ENCODE data around the gene UBXN6. TPM values are rescaled to one million over a fixed set of nuclear protein-coding genes. Genes with fewer than 3 reads are reported as not detected.

The UBXN6 gene
- total and polyA plus RNA-seq, 2 of the 8 experiments (the other 6 are each of a cell fraction or from before 2014, with no cell fraction given) = 28.0 to 43.8 TPM

DNA sequence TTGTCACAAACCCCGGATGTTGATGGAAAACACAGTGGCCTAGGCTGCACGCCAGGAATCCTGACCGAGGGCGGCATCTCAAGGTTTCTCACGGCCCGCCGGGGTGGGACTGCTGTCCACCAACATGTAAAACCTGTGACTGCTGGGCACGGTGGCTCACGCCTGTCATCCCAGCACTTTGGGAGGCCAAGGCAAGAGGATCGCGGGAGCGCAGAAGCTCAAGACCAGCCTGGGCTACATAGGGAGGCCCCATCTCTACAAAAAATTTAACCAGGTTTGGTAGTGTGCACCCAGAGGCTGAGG, 49.5 kb upstream of the UBXN6 start:
- Histone ChIP-seq H4K5ac (ENCODE audit: insufficient read length, low read depth, low read length) (no peak overlapping the region), H4K20me1 (replicated peaks in 1 of 2; ENCODE audit: control insufficient read depth in 1 of 2, insufficient read depth in 2 of 2, low read length in 2 of 2) (peaks cover 16 to 29% of the 10 kb centered on the region in 2 experiments), H2AFZ (ENCODE audit: low read length) (no peak overlapping the region), H3K4me3 (ENCODE audit: extremely low read depth in 1 of 4, insufficient read depth in 2 of 4, low read depth in 3 of 4, low read length in 4 of 4) (no peak overlapping the region), H4K91ac (replicated peaks; ENCODE audit: insufficient read length, low read length) (no peak overlapping the region), H3K79me2 (ENCODE audit: control insufficient read depth in 1 of 2, insufficient read depth in 2 of 2, low read length in 2 of 2) (no peaks in the 10 kb centered on the region), H2BK120ac (replicated peaks; ENCODE audit: low read depth, low read length) (no peak overlapping the region), H3K27ac (ENCODE audit: low read depth, low read length) (no peak overlapping the region), H3K79me1 (ENCODE audit: low read depth, low read length) (peaks cover 2% of the 10 kb centered on the region; the same call in 1 of the 2 replicates), H3K4me2 (ENCODE audit: insufficient read depth in 1 of 2, low read depth in 2 of 2, low read length in 2 of 2) (no peak overlapping the region), H3K4me1 (replicated peaks in 1 of 4; ENCODE audit: control insufficient read depth in 3 of 4, insufficient read depth in 4 of 4, low read length in 3 of 4) (no peaks in the 10 kb centered on the region), H2BK12ac (ENCODE audit: low read depth, low read length) (no peak overlapping the region), H3K18ac (ENCODE audit: extremely low read depth, low read length) (no peak overlapping the region), H3K23me2 (ENCODE audit: low read depth, low read length) (no peaks in the 10 kb centered on the region), H3K14ac (ENCODE audit: insufficient read length) (no peak overlapping the region), H2BK5ac (ENCODE audit: low read depth, low read length) (no peak overlapping the region), H3K4ac (replicated peaks; ENCODE audit: insufficient read length, low read depth, low read length) (no peak overlapping the region), H3K23ac (ENCODE audit: insufficient read length) (no peak overlapping the region), H2BK20ac (ENCODE audit: low read length) (no peak overlapping the region), H3K56ac (replicated peaks; ENCODE audit: insufficient read length, low read depth, low read length) (no peak overlapping the region), H2BK15ac (ENCODE audit: low read length) (no peak overlapping the region), H3K27me3 (replicated peaks in 1 of 4; ENCODE audit: control insufficient read depth in 3 of 4, extremely low read depth in 1 of 4, insufficient read depth in 3 of 4, low read length in 3 of 4) (peaks cover 2 to 26% (median 21%) of the 10 kb centered on the region in 4 experiments; a peak in 6 of 7 replicates), H2AK5ac (ENCODE audit: low read depth, low read length) (no peak overlapping the region), H3K9ac (replicated peaks in 1 of 4; ENCODE audit: extremely low read depth in 1 of 4, low read depth in 3 of 4, low read length in 3 of 4) (no peak overlapping the region), H3K9me3 (ENCODE audit: insufficient read depth in 2 of 2, low read depth in 1 of 2, low read length in 1 of 2) (no peaks in the 10 kb centered on the region), H4K8ac (ENCODE audit: extremely low read depth, insufficient read depth, low read length) (no peak overlapping the region), H3K36me3 (ENCODE audit: control insufficient read depth in 2 of 4, insufficient read depth in 4 of 4, low read length in 3 of 4) (peaks cover 0 to 21% (median 5%) of the 10 kb centered on the region in 4 experiments; a peak in 5 of 8 replicates)
- WGBS, 2 experiments (ENCODE audit: extremely low coverage in 1 of 2, insufficient coverage in 1 of 2, insufficient read length in 1 of 2, insufficient replicate concordance in 2 of 2, low coverage in 1 of 2, low lambda C conversion rate in 2 of 2, missing lambda C conversion rate in 1 of 2) = 92% methylated on average over 12 of the region's 12 CpGs; no CpG with 5 or more reads in 1 of the 2 experiments
- no peak for TF ChIP-seq ZNF274 (IDR thresholded peaks at IDR 0.05; ENCODE audit: borderline replicate concordance, extremely low read depth, low read length)
- no peak for TF ChIP-seq CBX5 (IDR thresholded peaks at IDR 0.05; ENCODE audit: low read depth, low read length)
- no peak for TF ChIP-seq YY1 (IDR thresholded peaks at IDR 0.05; ENCODE audit: low read depth, low read length)
- TF ChIP-seq GTF2F1 (IDR thresholded peaks at IDR 0.05; ENCODE audit: borderline replicate concordance, low read depth, low read length) = no peak
- no peak for TF ChIP-seq HDAC6 (IDR thresholded peaks at IDR 0.05; ENCODE audit: low read depth, low read length)
- TF ChIP-seq SAP30 (IDR thresholded peaks at IDR 0.05; ENCODE audit: insufficient read depth, insufficient replicate concordance, low read length) = no peak
- TF ChIP-seq CHD2 (IDR thresholded peaks at IDR 0.05; ENCODE audit: low read length) = no peak
- no peak for TF ChIP-seq CTBP2 (IDR thresholded peaks at IDR 0.05; ENCODE audit: borderline replicate concordance, insufficient read depth, insufficient read length, low read length)
- TF ChIP-seq RFX5 (IDR thresholded peaks at IDR 0.05; ENCODE audit: borderline replicate concordance, low read depth, low read length) = no peak
- no peak for TF ChIP-seq EP300 (IDR thresholded peaks at IDR 0.05; ENCODE audit: borderline replicate concordance in 1 of 2, low read depth in 2 of 2, low read length in 2 of 2)
- TF ChIP-seq SIRT6 (IDR thresholded peaks at IDR 0.05; ENCODE audit: low read length) = no peak
- no peak for TF ChIP-seq TBP (IDR thresholded peaks at IDR 0.05; ENCODE audit: low read depth, low read length)
- no peak for DNase-seq (ENCODE audit: low read depth in 1 of 2, low spot score in 2 of 2)
- POLR2A ChIA-PET (ENCODE audit: partially characterized antibody) = interaction anchor here (0.7 to 2.8 kb wide), 5 partner anchors 8 to 164 kb away, joined by 4 to 27 read pairs (median 7); partner anchors contain the start of genes MPND and PLIN4
- FAIRE-seq = no peak
- CTCF ChIA-PET (ENCODE audit: partially characterized antibody) = interaction anchor here (0.6 to 5.2 kb wide), 6 partner anchors 9 to 129 kb away, joined by 3 to 40 read pairs (median 4); no protein-coding TSS in a partner anchor
